WI38 (cell line): Measurements from ENCODE around the gene UMAD1.

Experiments used
- H3K4me3 ChIP-seq: 2 replicates; pipeline ENCODE4 v1.5.1; 2011; ENCODE audit warnings: low read depth, mild to moderate bottlenecking, control low read depth, low read length
- CTCF ChIP-seq: IDR thresholded peaks from 2 replicates; pipeline ENCODE4 v1.5.1; 2012; ENCODE audit warnings: low read depth, mild to moderate bottlenecking, control low read depth, low read length

Gene UMAD1

GRCh38 chr7:7693881-7694280, 53.3 kb downstream of the UMAD1 start:
- H3K4me3 ChIP-seq, result no peak overlapping the region
- no peak for TF ChIP-seq CTCF

- H3K4me3 ChIP-seq, result no peak overlapping the region
These were observed 54.0 kb downstream of the UMAD1 start for GRCh38 chr7:7694542-7694941.

GRCh38 chr7:7695111-7695817, 54.7 kb downstream of the UMAD1 start:
- no peak for TF ChIP-seq CTCF
- no peak overlapping the region for H3K4me3 ChIP-seq

More at GRCh38 chr7:7694542-7694941, 54.0 kb downstream of the UMAD1 start:
- no peak for TF ChIP-seq CTCF

- no peak for TF ChIP-seq CTCF
- no peak overlapping the region; the same call in 1 of the 2 replicates for H3K4me3 ChIP-seq
These were observed 56.0 kb downstream of the UMAD1 start for GRCh38 chr7:7696458-7697119.

GRCh38 chr7:7698930-7699329, 58.4 kb downstream of the UMAD1 start:
- no peak for TF ChIP-seq CTCF
- H3K4me3 ChIP-seq, result no peak overlapping the region

GRCh38 chr7:7699380-7699779, 58.8 kb downstream of the UMAD1 start:
- TF ChIP-seq CTCF, result no peak
- H3K4me3 ChIP-seq, result peak overlapping the region; percentile 17

- no peak for TF ChIP-seq CTCF
- H3K4me3 ChIP-seq, result no peak overlapping the region
These were observed 59.4 kb downstream of the UMAD1 start for GRCh38 chr7:7699970-7700369.
